CD4-positive, alpha-beta T cell treated with Interferon gamma for 1 hour (primary cell): Measurements from ENCODE around the gene HYPK.

Experiments used
- DNase-seq: peaks from one replicate; pipeline ENCODE4 v3.0.0-alpha.2; 2020

HYPK gene, protein sequence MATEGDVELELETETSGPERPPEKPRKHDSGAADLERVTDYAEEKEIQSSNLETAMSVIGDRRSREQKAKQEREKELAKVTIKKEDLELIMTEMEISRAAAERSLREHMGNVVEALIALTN

GRCh38 chr15:43800286-43801141, at the start of gene HYPK:
HYPK (plus strand) TSS chr15:43800599; CDS start chr15:43800623, 24 bp downstream.
- DNase-seq: peak; percentile 93

DNA sequence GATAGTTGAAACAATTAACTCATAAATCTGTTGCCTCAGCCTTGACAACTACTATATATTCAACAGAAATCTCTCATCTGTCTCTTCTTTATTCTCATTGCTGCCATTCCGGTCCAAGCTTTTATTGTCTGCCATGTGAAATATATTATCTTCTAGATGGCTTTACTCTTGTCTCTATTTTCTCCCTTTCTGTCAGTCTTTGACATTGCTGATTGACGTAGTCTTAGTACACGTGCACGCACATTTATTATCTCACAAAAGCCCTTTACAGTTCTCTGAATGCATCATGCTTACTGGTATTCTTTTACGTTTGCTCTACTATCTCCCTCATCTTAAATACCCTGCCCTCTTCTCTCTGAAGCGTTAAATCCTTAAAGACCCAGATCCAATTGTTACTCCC, 48.5 kb upstream of the HYPK start:
- DNase-seq: no peak

DNA sequence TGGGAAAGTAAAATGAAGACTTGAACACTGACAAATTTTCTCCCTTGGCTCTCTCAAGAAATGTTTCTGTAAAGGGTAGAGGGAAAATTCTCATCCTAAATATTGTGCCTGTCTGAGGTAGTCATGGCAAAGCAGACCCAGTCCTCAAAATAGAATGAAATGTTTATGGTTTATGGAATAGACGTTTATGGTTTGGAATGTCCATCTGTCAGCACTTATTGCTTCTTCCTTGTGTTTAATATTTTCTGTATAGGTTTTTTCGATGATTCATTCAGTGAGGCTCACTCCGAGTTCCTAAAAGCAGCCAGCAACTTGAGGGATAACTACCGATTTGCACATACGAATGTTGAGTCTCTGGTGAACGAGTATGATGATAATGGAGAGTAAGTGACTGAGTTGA, 37.6 kb upstream of the HYPK start:
- no peak for DNase-seq

DNA sequence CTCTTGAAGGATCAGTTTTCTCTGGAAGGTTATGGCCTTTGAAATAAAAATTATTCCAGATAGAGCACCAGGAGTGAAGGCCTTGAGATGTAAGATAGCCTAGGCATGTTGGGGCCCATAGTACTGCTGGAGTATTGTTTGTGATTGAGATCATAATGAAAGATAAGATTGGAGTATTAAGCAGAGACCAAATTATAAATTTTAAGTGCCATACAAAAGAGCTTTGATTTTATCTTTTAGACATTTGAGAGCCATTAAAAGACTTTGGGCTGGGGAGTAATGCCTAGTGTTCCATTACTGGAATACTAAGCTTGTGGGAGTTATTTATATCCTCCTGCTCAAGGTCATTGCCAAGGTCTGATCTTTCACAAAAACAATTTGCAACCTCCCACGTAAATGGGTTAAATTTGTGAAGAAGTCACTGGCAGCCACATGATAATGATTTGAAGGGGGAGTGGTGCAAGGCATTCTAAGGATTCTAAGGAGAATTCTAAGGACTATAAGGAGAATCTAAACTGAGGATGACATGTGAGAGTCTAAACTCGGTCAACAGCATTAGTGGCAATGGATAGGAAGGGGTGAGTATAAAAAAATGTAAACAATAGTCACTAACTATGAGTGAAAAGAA, 36.5 kb upstream of the HYPK start:
- DNase-seq: no peak

DNA sequence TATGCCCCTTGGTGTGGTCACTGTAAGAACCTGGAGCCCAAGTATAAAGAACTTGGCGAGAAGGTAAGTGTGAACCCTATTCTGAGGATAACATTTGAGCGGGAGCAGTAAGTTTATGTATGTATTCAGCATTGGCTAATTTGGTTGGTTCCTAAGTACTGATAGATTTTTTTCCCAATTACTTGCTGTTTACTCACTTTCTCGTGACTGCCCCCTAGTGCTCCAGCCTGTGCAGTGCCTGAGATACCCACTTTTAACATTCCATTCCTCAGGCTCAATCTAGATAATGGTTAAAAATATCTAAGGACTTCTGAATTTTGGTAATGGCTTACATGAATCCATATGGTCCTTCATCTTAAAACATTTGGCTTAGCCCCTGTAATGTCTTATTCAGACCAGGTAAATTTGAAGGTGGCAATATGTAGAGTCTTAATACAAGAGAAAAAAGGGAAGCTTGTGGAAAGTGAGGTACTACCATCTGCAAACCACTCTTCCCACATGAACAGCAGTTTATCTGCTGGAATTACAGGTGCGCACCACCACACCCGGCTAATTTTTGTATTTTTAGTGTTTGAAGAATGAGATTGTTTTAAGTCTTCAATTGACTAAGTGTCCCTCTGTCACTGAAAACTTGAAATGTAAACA, 30.7 kb upstream of the HYPK start:
- DNase-seq: peak; percentile 48

DNA sequence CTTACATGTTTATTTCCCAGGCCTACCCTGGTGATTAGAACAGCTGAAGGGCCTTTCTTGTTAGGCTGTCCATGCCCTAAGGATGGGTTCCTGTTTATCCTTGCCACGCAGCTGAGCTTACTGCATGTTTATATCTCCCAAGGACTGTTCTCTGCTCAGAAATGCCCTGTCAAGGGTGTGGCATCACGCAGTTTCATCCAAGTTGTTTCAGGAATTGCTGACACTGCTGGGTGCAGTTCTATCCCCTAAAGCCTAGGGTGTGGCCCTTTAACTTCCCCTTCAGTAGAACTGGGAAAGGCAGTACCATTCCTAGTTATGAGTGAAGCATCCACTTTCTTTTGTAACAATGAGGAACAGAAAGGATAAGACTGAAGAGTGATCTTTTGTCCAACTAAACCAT, 28.6 kb upstream of the HYPK start:
- DNase-seq: no peak

- DNase-seq: no peak
Observed at GRCh38 chr15:43772624-43773023, 27.8 kb upstream of the HYPK start.

- no peak for DNase-seq
Observed at GRCh38 chr15:43774062-43774461, 26.3 kb upstream of the HYPK start.

DNA sequence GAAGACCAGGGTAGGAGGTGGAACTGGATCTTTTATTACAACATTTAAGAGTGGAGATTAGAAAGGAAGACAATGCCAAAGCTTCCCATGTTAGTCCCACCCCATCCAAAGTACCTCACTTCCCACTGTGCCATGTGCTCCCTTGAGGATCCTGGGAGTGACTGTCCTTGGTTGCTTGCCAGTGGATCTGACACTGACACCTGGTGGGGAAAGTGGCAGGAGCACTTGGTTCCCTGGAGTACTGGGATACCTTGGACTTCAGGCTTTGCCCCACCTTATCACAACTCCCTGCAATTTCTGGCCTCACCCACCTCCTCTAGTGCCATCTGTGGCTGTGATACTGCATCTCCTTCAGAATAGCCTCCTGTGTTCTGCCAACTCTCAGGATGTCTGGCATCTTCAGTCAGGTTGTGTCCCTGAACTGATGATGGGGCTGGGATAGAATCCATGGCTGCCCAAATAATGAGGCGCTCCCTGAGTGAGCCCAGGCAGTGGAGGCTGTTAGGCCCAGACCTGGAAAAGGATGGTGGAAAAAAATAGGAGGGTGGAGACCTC, 24.9 kb upstream of the HYPK start:
- DNase-seq: no peak

DNA sequence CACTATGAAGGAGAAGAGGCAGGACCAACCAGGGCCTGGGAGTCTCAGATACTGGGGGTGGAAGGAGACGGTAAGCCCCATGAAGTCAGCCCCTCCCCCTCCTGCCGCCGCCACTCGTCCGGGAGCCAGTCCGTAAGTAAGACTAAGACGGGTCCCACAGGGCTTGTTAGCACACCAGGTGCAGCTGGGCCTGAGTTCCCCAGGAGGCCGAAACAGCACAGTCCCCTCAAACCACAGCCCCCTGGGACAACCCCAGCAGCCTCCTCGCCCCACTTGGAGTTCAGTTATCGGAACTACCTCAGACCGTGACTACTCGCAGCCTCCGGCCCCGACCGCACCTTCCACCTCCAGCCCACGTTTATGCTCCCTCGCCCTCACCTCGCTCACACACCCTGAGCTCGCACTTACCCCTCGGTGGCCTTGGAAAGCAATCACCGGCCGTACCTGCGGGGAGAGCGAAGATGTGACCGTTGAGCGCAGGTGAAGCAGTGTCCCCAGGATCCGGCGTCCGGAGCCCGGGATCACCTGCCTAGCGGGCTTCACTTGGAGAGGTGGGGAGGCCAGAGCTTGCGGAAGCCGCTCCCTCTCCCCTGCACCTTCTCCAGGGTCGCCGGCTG, 24.2 kb upstream of the HYPK start:
- peak; percentile 84 for DNase-seq

- DNase-seq: peak; percentile 77
Observed at GRCh38 chr15:43776718-43777266, 23.6 kb upstream of the HYPK start, which contains the start of gene ELL3. ELL3 (minus strand) TSS chr15:43776966; CDS start chr15:43776901, 65 bp downstream.

- DNase-seq: peak; percentile 80
Observed at GRCh38 chr15:43777267-43777914, 23.0 kb upstream of the HYPK start.

- no peak for DNase-seq
Observed at GRCh38 chr15:43779016-43779415, 21.4 kb upstream of the HYPK start.

DNA sequence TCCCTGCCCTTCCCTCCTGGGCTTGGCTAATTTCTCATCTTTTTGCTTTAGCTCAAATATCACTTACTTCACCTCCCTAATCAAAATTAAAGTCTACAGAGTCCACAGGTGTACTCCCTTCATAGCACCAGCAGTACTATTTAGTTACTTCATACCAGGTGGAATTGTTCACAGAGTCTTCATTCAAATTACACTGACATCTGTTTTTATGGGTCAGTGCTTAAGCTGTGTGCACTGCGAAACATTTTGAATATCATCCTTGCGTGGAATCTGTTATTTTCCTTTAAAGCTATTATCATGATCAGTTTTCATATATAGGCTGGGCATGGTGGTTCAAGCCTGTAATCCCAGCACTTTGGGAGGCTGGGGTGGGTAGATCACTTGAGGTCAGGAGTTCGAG, 11.0 kb upstream of the HYPK start:
- no peak for DNase-seq

DNA sequence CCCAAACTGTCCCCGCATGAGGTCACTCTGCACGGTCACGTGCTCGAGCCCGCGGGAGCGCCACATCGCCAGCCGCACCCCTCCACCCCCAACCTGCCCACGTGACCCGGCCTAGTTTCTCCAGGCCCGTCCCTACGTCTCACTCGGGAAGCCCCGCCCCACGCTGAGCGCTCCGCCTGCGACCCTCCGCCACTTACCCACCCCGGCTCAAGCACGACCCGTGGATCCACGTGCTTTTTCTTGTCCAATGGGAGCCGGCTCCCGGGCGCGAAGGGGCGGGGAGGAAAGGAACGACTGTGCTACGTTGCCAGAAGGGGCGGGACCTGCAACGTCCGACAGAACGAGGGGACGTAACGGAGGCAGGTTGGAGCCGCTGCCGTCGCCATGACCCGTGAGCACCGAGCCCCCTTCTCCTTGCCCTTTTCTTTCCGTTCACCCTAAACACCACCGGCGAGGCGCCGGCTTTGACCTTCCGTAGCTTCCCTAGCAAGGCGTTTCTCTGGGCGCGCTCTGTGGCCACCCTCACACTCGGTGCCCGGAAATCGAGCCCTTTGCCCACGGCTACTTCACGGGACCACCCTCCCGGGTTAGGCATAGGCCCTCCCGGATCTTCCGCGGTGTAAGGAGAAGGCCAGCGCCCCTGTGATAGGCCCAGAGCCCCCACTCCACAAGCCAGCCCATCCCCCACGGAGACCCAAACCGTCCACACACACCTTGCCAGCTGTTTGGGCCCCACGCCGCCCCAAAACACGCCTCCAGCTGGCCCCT, 8.2 kb upstream of the HYPK start, which contains the start of gene SERF2:
Gene SERF2, plus strand, starts transcription at position 328 of the 768 bp plus-strand sequence. Its CDS starts 57 bp downstream, at position 385.
- DNase-seq: peak; percentile 100

DNA sequence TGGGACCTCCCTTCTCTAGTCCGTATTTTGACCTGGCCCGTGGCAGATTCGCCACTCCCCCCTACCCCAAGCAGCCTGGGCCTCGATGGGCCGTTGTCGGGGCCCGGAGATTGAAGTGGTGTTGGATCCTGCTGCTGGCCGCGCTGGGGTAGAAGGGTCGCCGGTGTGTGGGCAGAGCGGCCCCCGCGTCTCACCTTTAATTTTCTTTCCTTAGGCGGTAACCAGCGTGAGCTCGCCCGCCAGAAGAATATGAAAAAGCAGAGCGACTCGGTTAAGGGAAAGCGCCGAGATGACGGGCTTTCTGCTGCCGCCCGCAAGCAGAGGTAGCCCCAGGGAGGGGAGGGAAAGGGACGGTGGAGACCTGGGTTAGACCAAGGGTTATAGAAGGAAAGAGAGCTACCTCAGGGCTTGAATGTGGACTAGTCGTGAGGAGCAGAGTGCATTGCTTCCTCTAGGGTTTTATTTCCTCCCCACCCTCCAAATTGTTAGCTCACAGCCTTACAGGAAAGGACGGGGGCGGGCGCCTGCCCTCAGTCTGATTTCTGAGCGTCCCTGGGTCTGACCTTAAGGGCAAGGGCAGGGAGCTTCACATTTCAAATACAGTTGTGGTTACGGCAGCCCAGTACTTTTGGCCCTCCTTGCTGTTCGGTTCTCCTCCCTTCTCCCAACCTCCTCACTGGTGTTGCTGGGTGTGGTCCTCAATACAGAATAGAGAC, 7.5 kb upstream of the HYPK start:
- peak; percentile 40 for DNase-seq

- no peak for DNase-seq
Observed at GRCh38 chr15:43793647-43794046, 6.8 kb upstream of the HYPK start.

DNA sequence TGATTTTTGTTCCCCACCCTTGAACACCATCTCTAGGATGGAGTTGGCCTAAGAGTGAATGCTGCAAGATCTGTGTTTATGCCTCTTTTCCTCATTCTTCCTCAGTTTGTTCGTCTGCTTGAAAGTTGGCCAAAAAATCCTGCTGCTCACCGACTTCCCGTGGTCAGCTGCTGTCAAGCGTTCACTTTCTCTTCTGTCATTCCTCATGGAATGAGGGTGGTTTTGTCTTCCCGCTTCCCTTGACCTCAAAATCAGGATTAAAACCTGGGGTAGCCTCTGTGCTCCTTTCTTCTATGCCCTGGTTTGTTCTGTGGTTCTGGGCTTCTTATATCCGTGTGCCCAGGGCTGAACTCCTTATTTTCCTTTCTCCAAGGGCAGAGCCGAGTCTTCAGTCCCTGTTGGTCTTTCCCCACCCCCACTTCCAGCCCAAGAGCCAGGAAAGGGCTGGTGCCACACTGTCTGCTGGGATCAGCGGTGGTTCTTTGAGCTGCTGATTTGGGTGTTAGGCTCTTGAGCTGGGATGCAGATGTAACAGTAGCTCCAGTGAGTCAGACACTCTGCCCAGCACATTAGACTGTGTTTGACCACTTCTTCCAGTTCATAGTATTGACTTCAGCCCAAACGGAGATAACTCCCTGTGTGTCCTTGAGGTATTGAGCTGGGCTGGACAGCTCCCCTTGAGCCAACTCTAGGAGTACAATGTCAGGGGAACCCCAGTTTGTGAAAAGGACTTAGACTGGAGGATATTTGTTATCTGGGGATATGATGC, 5.9 kb upstream of the HYPK start:
- no peak for DNase-seq

DNA sequence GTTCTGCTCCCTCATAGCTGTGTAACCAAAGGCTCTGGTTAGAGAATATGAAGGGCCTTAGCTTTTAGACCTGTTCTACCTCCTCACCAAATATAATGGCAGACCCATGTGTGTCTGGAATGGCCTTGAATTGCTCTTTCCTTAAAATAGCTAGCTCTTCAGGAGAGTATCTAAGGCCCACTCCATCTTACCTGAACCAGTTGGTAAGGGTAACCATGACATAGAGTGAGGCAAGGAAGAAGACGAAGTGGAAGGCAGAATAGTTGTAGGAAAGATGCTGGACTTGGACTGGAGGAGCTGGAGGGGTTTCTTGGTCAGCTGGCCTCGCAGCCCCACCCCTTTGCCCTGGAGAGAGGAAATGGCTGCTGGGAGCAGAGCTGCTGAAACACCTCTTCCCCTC, 5.2 kb upstream of the HYPK start:
- no peak for DNase-seq
